ENCODE results near the gene GARRE1.

Gene GARRE1

GRCh38 chr19:34254698-34255432 lies 511 bp downstream of the GARRE1 start:
- no peak for DNase-seq (ENCODE audit: low read depth)
- peak overlapping the region; percentile 76 for H3K4me3 ChIP-seq (ENCODE audit: low read length)
- no peak for TF ChIP-seq CTCF (conservative IDR thresholded peaks at IDR 0.05; ENCODE audit: low read depth, low read length)

GRCh38 chr19:34255546-34255945 lies 1.2 kb downstream of the GARRE1 start:
- no peak for TF ChIP-seq CTCF (conservative IDR thresholded peaks at IDR 0.05; ENCODE audit: low read depth, low read length)
- DNase-seq (ENCODE audit: low read depth): no peak
- peak overlapping the region; percentile 76 for H3K4me3 ChIP-seq (ENCODE audit: low read length)

GRCh38 chr19:34256835-34257558 lies 2.6 kb downstream of the GARRE1 start:
- no peak overlapping the region for H3K4me3 ChIP-seq (ENCODE audit: low read length)
- TF ChIP-seq CTCF (conservative IDR thresholded peaks at IDR 0.05; ENCODE audit: low read depth, low read length): no peak

GRCh38 chr19:34257559-34257924 lies 3.2 kb downstream of the GARRE1 start:
- TF ChIP-seq CTCF (conservative IDR thresholded peaks at IDR 0.05; ENCODE audit: low read depth, low read length): no peak
- no peak overlapping the region for H3K4me3 ChIP-seq (ENCODE audit: low read length)
- no peak for DNase-seq (ENCODE audit: low read depth)

More at GRCh38 chr19:34256835-34257558, 2.6 kb downstream of the GARRE1 start:
- DNase-seq (ENCODE audit: low read depth): no peak

- DNase-seq (ENCODE audit: low read depth): no peak
- no peak for TF ChIP-seq CTCF (conservative IDR thresholded peaks at IDR 0.05; ENCODE audit: low read depth, low read length)
These were observed 5.2 kb downstream of the GARRE1 start for GRCh38 chr19:34259367-34260095.

GRCh38 chr19:34260771-34261173 lies 6.4 kb downstream of the GARRE1 start:
- no peak for DNase-seq (ENCODE audit: low read depth)
- TF ChIP-seq CTCF (conservative IDR thresholded peaks at IDR 0.05; ENCODE audit: low read depth, low read length): no peak
- H3K4me3 ChIP-seq (ENCODE audit: low read length): peak overlapping the region; percentile 27

More at GRCh38 chr19:34259367-34260095, 5.2 kb downstream of the GARRE1 start:
- no peak overlapping the region for H3K4me3 ChIP-seq (ENCODE audit: low read length)
